ENCODE results near the gene VAMP2.

The VAMP2 gene

GRCh38 chr17:8121681-8122421 is 40.9 kb downstream of the VAMP2 start:
- DNase-seq = peak; percentile 46

GRCh38 chr17:8121407-8121680 is 41.4 kb downstream of the VAMP2 start:
- no peak for DNase-seq

GRCh38 chr17:8120520-8121406 is 42.0 kb downstream of the VAMP2 start:
- DNase-seq = peak; percentile 75

GRCh38 chr17:8119581-8120519 is 42.9 kb downstream of the VAMP2 start:
- DNase-seq = peak; percentile 94

- peak; percentile 90 for DNase-seq
Measured at GRCh38 chr17:8118769-8119580, 43.8 kb downstream of the VAMP2 start.

- no peak for DNase-seq
Measured at GRCh38 chr17:8117980-8118768, 44.6 kb downstream of the VAMP2 start, which contains the start of gene ALOXE3. ALOXE3 (minus strand) TSS chr17:8118514; CDS start chr17:8117990, 524 bp downstream.

- no peak for DNase-seq
Measured at GRCh38 chr17:8117367-8117979, 45.3 kb downstream of the VAMP2 start.

GRCh38 chr17:8116776-8117175 is 46.0 kb downstream of the VAMP2 start:
- DNase-seq = no peak

GRCh38 chr17:8110907-8111306 is 51.8 kb downstream of the VAMP2 start:
- no peak for DNase-seq

GRCh38 chr17:8110456-8110804 is 52.3 kb downstream of the VAMP2 start:
- DNase-seq = no peak

GRCh38 chr17:8109661-8110455 is 52.9 kb downstream of the VAMP2 start:
- peak; percentile 83 for DNase-seq

All from CD4-positive, alpha-beta T cell treated with Interleukin-21 for 1 hour (primary cell).